ENCODE measurements around the gene GALNS.

DNA sequence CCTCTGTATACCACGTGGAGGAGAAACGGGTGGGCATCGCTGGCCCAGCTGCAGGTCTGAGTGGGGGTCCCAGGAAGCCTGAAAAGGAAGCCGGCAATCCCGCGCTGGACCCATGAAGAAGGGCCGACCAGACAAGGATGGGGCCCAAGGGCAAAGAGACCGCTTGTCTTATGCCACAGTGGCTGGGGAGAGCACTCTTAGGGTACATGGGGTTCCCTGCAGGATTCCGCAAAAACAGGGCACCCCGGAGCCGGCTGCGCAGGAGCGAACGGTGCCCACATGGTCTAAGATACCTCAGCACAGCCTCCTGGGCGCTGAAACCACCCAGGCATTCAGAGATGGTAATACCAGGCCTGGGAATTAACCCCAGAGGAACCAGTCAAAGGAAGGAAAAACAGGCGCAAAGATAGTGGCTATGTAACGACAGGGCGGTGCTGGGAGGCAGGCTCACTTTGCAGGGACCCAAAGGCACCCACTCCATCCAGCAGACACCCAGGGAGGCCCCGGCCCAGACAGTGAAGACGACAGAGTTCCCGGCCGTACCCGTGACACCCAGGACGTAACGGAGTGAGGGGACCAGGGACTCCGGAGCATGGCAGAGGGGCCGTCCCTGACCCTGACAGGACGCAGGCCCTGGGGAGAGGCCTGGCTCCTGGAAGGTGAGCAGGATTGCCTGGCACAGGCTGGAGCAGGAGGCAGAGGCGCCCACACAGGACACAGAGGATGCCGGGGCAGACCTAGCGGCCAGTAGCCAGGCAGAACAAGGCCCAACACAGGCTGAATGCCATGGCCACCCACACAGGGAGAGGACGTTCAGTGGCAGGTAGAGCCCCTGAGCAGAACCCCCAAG is 82.0 kb downstream of the GALNS start:
- TF ChIP-seq CTCF (IDR thresholded peaks at IDR 0.05 in 8 of 11, conservative IDR thresholded peaks at IDR 0.05 in 3 of 11), result no peak
- TF ChIP-seq POLR2AphosphoS5 (IDR thresholded peaks at IDR 0.05), result no peak
